Measurements from ENCODE around the gene CD22.
"Not testable (repeated sequence)": the region's sequence is repeated elsewhere in the genome, so short reads cannot be mapped to it uniquely, and the experiment has no call there.

Gene CD22

GRCh38 chr19:35357867-35358573, 29.0 kb downstream of the CD22 start, which contains the start of gene FFAR3:
Gene FFAR3, plus strand, starts transcription at chr19:35358460. Its CDS starts 431 bp downstream, at chr19:35358891.
- no peak for DNase-seq (ENCODE audit: low read depth in 2 of 3, low spot score in 2 of 3)

GRCh38 chr19:35358834-35359233, 29.8 kb downstream of the CD22 start:
- DNase-seq (ENCODE audit: low read depth in 2 of 3, low spot score in 2 of 3), result not testable (repeated sequence)

- DNase-seq (ENCODE audit: low read depth in 2 of 3, low spot score in 2 of 3), result not testable (repeated sequence)
Measured at GRCh38 chr19:35359395-35359794, 30.4 kb downstream of the CD22 start.

- not testable (repeated sequence) for DNase-seq (ENCODE audit: low read depth in 2 of 3, low spot score in 2 of 3)
Measured at GRCh38 chr19:35360081-35360480, 31.1 kb downstream of the CD22 start.

GRCh38 chr19:35360880-35361420, 32.0 kb downstream of the CD22 start:
- DNase-seq (ENCODE audit: low read depth in 2 of 3, low spot score in 2 of 3), result no peak

GRCh38 chr19:35362261-35363000, 33.4 kb downstream of the CD22 start:
- DNase-seq (ENCODE audit: low read depth in 2 of 3, low spot score in 2 of 3), result no peak

- DNase-seq (ENCODE audit: low read depth in 2 of 3, low spot score in 2 of 3), result no peak
Measured at GRCh38 chr19:35363001-35363590, 34.1 kb downstream of the CD22 start.

GRCh38 chr19:35363711-35364425, 34.9 kb downstream of the CD22 start:
- DNase-seq (ENCODE audit: low read depth in 2 of 3, low spot score in 2 of 3), result no peak

- DNase-seq (ENCODE audit: low read depth in 2 of 3, low spot score in 2 of 3), result no peak
Measured at GRCh38 chr19:35365303-35365702, 36.3 kb downstream of the CD22 start.

GRCh38 chr19:35368378-35368777, 39.4 kb downstream of the CD22 start:
- no peak for DNase-seq (ENCODE audit: low read depth in 2 of 3, low spot score in 2 of 3)

- DNase-seq (ENCODE audit: low read depth in 2 of 3, low spot score in 2 of 3), result no peak
Measured at GRCh38 chr19:35369522-35369921, 40.5 kb downstream of the CD22 start.

- no peak for DNase-seq (ENCODE audit: low read depth in 2 of 3, low spot score in 2 of 3)
Measured at GRCh38 chr19:35370722-35371121, 41.7 kb downstream of the CD22 start, which contains the start of gene GPR42. Gene GPR42, plus strand, starts transcription at chr19:35371068. Its CDS starts 292 bp downstream, at chr19:35371360.

GRCh38 chr19:35373492-35373891, 44.5 kb downstream of the CD22 start:
- no peak for DNase-seq (ENCODE audit: low read depth in 2 of 3, low spot score in 2 of 3)

GRCh38 chr19:35374031-35374430, 45.0 kb downstream of the CD22 start:
- not testable (repeated sequence) for DNase-seq (ENCODE audit: low read depth in 2 of 3, low spot score in 2 of 3)

GRCh38 chr19:35375505-35376307, 46.7 kb downstream of the CD22 start:
- DNase-seq (ENCODE audit: low read depth in 2 of 3, low spot score in 2 of 3), result no peak

GRCh38 chr19:35377656-35378055, 48.7 kb downstream of the CD22 start:
- DNase-seq (ENCODE audit: low read depth in 2 of 3, low spot score in 2 of 3), result no peak

- DNase-seq (ENCODE audit: low read depth in 2 of 3, low spot score in 2 of 3), result no peak
Measured at GRCh38 chr19:35378356-35378755, 49.4 kb downstream of the CD22 start.

- not testable (repeated sequence) for DNase-seq (ENCODE audit: low read depth in 2 of 3, low spot score in 2 of 3)
Measured at GRCh38 chr19:35379545-35379944, 50.6 kb downstream of the CD22 start.

- DNase-seq (ENCODE audit: low read depth in 2 of 3, low spot score in 2 of 3), result no peak
Measured at GRCh38 chr19:35379992-35380391, 51.0 kb downstream of the CD22 start.

GRCh38 chr19:35380450-35381124, 51.6 kb downstream of the CD22 start:
- no peak for DNase-seq (ENCODE audit: low read depth in 2 of 3, low spot score in 2 of 3)
